Measurements from ENCODE around the gene NR2F2.

The NR2F2 gene

DNA sequence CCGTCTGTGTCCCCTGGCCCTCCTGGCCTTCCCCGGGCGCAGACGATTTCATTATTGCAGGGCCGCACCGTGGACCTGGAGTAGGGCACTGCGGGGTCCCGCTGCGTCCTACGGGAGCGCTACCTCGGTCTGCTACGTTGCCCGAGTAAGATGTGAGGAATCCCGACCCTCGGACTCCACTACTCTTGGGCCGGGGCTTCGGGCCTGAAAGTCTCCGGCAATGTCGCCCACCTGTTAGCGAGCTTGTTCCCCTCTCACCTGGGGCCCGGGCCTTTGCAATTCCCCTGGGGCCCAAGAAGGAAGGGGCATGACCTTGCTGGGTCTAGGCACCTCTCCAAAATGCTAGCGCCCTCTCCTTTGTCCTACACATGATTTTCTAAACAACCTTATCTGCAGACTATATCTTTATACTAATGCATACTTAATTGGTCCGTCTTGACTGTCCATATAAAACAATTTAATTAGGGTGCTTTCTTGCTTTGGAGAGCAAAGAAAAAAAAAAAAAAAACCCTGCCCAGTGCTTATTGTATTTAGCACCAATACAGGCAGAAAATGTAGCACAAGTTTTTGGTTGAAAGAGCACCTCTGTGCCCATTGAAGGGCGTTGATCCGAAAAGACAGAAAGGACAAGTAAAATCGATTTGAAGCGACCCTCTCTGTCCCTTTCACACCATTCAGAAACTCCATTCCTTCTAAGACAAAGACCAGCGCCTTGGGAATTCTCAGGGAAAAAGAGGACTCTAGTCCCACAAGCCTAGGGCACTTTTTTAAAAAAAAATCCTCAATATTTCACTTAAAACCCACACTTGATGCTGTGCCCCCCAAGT, 7.0 kb upstream of the NR2F2 start:
- no peak for TF ChIP-seq GATA2 (IDR thresholded peaks at IDR 0.05; ENCODE audit: low read depth, low read length)
- TF ChIP-seq GATA3 (IDR thresholded peaks at IDR 0.05; ENCODE audit: low read depth, low read length) = no peak

GRCh38 chr15:96324192-96324895, 6.2 kb upstream of the NR2F2 start:
- no peak for TF ChIP-seq GATA2 (IDR thresholded peaks at IDR 0.05; ENCODE audit: low read depth, low read length)
- TF ChIP-seq GATA3 (IDR thresholded peaks at IDR 0.05; ENCODE audit: low read depth, low read length) = no peak

- TF ChIP-seq GATA2 (IDR thresholded peaks at IDR 0.05; ENCODE audit: low read depth, low read length) (no peak), GATA3 (IDR thresholded peaks at IDR 0.05; ENCODE audit: low read depth, low read length) (no peak)
These were observed 5.5 kb upstream of the NR2F2 start for GRCh38 chr15:96324940-96325540.

DNA sequence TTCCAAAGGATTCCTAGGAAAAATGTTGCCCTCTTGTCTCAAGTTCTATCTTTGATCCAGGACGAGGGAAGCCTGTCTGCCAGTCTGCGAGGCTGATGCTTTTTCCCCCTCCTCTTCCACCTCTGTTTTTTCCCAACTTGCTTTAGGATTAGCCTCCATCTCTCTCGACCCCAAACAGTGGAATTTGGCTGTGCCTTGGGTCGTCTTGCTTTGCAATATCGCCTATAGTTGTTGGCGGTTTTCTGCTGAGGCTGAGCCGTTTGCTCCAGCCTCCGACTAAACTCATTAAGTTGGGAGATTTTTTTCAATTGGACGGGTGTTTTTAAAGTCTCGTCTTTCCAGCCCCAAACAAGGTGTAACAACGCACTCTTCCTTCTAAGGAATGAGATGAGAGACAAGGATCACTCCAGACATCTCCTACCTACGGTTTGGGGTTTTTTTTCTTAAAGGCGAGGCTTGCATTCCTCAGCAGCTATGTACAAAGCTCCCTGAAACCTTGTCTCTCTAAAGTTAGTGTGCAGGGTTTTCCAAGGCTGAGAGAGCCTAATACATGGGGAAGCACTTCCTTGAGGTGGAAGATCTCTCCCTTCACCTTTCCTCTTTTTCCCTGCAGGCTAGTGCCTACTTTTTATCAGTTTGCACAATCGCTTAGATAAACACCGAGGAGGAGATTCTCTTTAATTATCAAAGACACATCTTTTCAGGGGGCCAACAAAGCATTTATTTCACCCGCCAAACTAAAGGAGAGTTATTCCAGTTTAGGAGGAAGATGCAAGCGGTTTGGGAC, 4.8 kb upstream of the NR2F2 start:
- TF ChIP-seq GATA2 (IDR thresholded peaks at IDR 0.05; ENCODE audit: low read depth, low read length) (no peak), GATA3 (IDR thresholded peaks at IDR 0.05; ENCODE audit: low read depth, low read length) (no peak)

DNA sequence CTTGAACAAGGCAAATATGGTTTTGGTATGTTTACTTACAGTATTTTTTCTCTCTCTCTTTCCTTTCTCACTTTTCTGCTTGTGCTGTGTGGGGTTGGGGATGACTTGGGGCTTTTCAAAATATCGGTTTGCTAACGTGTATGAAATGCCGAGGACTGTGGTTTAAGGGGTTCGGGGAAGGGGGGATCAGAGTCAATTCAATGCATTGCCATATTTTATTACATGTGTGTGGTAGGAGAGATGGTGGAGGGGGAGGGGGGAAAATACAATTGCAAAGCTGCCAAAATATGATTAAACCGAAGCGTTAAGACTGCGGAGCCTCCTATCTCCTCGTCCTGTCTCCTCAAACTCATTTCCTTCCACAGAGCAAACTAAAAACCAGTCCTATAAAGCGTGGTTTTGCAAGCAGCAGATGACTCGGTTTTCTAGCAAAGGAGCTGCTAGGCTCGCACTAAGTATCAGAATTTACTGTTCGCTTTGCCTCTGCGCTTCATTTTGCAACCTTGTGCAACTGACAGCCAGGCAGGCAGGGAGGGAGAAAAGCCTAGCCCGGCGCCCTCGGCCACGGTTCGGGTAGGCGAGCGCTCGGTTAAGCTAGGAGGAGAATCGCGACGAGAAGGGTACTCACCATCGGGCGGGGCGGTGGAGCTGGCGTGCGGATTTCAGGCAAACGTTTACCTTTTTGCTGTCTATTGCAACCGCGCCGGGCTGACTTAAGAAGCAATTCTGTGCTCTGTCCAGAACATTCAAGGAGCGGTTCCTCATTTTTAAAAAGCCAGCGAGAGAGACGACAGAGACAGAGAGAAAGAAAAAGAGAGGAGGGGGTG, 4.0 kb upstream of the NR2F2 start:
- TF ChIP-seq GATA2 (IDR thresholded peaks at IDR 0.05; ENCODE audit: low read depth, low read length) = no peak
- TF ChIP-seq GATA3 (IDR thresholded peaks at IDR 0.05; ENCODE audit: low read depth, low read length) = no peak

DNA sequence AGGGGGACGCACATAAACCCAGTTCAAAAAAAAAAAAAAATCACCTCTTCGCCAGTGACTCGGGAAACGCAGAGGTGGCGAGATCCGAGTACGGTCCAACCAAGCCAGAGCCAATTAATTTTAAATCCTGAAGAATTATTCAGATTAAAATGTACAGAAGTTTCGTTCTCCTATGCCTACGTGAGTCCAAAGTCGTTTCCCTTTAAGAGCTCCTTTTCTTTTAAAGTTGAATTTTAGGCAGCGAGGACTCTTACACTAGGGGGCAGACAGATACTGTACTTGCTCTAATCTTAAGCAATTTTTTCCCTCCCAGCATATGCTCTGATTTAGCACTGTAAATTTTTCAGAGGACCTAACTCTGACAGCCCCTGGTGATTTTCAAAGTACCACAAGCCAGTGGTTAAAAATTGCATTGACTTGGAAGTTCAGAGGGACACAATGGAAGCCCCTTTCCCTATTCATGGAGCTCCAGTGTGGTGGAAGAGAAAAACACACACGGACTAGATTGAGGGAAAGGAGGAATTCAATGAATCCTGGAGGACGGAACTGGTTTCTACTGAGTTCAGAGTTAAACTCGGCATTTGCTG, 3.3 kb upstream of the NR2F2 start:
- TF ChIP-seq GATA2 (IDR thresholded peaks at IDR 0.05; ENCODE audit: low read depth, low read length) = no peak
- TF ChIP-seq GATA3 (IDR thresholded peaks at IDR 0.05; ENCODE audit: low read depth, low read length) = no peak

DNA sequence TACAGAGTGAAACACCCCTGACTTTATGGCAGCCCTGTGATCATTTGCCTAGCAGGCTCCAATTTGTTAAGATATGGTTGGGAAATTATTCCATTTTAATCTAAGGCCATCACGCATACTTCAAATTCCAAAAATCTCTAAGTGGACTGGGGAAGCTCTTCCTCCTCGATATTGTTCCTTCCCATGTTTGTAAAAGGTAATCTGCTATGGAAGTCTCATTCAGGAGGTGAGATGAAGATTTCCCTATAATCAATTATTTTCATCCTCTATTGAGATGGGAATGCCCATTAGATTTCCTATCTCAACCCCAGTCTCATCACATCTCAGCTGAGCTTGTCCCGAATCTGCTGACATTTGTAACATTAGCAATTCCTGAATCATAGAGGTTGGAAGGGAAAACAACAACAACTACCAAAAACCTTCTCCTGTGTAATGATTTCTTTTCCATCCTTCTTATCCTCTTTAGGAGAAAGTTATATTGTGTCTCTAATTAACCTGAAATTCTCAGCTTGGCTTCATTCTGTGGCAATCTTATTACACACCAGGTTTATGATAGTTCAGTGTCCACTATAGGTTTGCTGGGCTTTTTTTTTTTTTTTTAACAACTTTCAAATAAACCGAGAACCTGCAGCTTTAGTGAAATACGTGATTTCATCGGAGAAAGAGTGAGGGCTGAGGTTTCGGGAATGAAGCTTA, 2.2 kb upstream of the NR2F2 start:
- no peak for TF ChIP-seq GATA2 (IDR thresholded peaks at IDR 0.05; ENCODE audit: low read depth, low read length)
- TF ChIP-seq GATA3 (IDR thresholded peaks at IDR 0.05; ENCODE audit: low read depth, low read length) = no peak

DNA sequence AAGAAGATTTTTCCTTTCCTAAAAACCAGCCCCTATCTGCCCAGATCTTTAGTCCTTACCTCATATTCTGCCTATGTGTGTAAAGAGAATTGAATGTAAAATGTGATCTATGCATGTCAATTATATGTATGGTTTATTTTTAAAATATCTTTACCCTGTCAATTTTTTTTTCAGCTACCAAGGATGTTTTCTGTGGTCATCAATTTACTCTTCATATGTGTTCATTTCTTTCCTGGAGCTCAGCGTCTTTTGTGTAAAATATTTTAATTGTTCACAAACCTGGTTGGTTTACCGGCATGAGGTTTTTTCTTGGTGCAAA, 1.7 kb upstream of the NR2F2 start:
- TF ChIP-seq GATA3 (IDR thresholded peaks at IDR 0.05; ENCODE audit: low read depth, low read length) (no peak), GATA2 (IDR thresholded peaks at IDR 0.05; ENCODE audit: low read depth, low read length) (no peak)

DNA sequence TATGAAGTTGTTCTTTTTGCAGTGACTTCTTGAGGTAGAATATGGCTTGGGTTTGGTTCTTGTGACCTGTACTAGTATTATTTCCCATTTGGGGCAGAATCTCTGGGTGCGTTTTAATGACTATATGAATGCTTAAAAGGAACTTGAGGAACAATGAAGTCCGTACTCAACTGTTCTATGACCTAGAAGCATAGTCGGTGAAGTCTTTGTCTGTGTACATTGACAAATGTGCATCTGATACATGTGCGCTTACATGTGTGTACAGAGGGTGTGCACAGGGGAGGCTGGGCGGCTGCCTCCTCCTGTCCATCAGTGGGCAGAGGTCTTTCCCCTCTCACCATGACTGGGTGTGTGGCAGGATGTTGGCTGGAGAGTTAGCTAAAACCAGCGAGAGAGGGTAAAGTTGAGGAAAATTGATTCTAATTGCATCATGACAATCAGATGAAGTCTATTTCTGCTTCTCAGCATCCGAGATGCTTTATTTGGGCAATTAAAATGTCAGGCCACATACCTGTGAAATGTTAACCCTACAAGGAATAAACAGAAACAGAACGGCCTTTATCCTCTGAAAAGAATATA, 1.0 kb upstream of the NR2F2 start:
- TF ChIP-seq GATA2 (IDR thresholded peaks at IDR 0.05; ENCODE audit: low read depth, low read length) = no peak
- no peak for TF ChIP-seq GATA3 (IDR thresholded peaks at IDR 0.05; ENCODE audit: low read depth, low read length)

- TF ChIP-seq GATA3 (IDR thresholded peaks at IDR 0.05; ENCODE audit: low read depth, low read length) = no peak
These were observed 443 bp upstream of the NR2F2 start for GRCh38 chr15:96330064-96330449.

DNA sequence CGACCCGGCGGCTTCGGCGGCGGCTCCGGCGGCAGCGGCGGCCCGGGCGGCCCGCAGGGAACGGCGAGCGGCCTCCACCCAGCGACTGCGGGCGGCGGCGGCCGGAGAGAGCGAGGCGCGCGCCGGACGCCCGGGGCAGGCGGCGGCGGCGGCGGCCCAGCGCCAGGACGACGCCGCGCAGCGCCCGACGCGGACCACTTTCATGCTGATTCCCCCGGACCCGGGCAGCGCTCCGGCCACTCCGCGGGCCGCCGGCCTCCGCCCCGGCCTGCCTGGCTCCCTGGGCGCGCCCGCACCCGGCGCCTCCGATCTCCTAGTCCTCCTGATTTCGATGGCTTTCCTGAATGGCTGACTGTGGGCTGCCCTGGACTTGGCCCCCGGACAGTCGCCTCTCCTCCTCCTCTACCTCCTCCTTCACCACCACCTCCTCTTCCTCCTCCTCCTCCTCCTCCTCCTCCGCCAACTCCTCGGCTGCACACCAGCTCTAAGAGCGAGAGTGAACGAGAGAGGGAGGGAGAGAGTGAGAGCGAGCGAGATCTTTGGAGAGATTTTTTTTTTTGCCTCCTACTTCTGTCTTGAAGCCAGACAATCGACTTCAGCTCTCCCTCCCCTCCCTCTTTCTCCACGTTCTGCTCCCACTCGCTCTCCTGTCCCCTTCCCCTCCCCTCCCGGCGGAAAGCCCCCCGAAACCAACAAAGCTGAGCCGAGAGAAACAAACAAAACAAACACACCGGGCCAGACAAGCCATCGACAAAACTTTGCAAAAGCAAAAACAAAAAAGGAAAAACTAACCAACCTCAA, 844 bp downstream of the NR2F2 start:
- TF ChIP-seq GATA2 (IDR thresholded peaks at IDR 0.05; ENCODE audit: low read depth, low read length) (no peak), GATA3 (IDR thresholded peaks at IDR 0.05; ENCODE audit: low read depth, low read length) (no peak)

Data from SH-SY5Y (cell line).